Left hindlimb (tissue), 1 donor: ENCODE results near the gene OR52B4.
"Not testable (repeated sequence)": the region's sequence is repeated elsewhere in the genome, so short reads cannot be mapped to it uniquely, and the experiment has no call there.

Experiments
- DNase-seq: peaks from one replicate; pipeline ENCODE4 v3.0.0-alpha.2; 2018

OR52B4 gene

DNA sequence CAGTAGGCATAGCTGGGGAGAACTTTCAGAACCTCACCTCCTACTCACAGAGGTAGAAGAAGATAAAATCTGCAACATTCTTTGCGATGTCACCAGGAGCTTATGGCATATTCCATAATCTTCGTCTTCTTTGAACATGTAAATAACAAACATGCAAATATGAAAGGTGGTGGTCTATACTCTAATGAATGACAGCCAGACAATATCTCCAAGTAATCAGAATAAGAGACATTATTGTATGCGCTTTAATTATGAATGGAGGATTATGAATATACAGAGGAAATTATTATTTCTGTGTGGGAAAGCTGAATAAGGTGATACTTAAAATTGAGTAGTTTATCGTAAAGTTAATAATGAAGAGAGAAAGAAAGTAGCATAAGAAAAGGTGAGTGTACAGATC, at the start of gene OR52B4:
OR52B4 (minus strand) TSS at position 101 of the 400 bp plus-strand sequence; CDS start at position 10, 91 bp downstream.
- no peak for DNase-seq

DNA sequence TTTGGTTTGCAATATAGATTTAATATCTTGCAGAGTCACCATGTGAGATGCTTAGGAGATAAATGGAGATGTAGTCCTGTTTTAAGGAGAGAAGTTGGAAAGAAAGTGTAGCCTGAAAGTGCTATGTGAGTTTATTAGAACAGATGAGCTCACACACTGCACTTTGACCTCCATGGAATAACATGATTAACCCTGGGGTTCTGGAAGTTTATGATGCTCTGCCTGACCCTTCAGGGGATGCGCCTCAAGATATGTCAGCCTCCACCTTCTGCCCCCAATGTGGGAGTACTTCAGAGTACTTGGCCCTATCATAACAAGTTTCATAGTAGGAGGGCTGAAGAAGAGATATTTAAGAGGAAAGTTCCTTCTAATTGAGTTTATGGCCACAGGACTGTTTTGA, 48.6 kb upstream of the OR52B4 start:
- DNase-seq: no peak

DNA sequence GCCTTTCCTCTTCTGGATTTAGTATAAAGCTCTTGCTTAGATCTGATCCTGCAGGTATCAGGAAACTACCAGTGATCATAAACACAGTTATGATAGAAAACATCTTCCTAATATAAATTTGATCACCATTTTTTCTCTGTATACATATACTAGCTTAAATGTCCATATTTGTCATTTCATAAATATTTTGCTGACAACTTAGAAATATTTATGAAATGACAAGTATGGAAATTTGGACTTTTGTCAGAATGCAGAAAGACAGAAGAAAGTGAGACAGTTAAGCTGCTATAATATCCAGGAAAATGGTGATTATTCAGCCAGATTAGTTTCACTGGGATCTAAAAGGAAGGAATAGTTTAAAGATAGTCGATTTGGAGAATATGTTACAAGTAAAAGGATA, 48.1 kb upstream of the OR52B4 start:
- no peak for DNase-seq

DNA sequence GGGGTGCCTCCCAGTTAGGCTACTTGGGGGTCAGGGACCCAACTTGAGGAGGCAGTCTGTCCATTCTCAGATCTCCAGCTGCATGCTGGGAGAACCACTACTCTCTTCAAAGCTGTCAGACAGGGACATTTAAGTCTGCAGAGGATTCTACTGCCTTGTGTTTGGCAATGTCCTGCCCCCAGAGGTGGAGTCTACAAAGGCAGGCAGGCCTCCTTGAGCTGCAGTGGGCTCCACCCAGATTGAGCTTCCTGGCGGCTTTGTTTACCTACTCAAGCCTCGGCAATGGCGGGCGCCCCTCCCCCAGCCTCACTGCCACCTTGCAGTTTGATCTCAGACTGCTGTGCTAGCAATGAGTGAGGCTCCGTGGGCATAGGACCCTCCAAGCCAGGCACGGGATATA, 38.0 kb upstream of the OR52B4 start:
- not testable (repeated sequence) for DNase-seq

DNA sequence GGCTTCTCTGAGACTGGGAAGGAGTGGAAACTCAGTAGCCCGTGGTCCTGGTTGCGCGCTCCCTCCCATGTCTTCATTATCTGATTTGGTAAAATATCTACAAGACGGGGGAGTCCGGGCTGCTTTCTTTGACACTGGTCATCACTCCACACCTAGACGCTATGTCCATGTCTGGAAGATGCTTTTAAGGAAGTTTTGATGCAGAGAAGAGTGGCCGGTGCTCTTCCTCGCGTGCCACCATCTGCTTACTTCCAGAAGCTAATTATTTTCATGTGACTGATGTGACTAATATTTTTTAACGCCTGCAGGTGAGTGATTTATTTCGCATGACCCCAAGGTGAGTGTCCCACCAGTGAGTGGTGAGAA, 25.7 kb upstream of the OR52B4 start:
- no peak for DNase-seq

DNA sequence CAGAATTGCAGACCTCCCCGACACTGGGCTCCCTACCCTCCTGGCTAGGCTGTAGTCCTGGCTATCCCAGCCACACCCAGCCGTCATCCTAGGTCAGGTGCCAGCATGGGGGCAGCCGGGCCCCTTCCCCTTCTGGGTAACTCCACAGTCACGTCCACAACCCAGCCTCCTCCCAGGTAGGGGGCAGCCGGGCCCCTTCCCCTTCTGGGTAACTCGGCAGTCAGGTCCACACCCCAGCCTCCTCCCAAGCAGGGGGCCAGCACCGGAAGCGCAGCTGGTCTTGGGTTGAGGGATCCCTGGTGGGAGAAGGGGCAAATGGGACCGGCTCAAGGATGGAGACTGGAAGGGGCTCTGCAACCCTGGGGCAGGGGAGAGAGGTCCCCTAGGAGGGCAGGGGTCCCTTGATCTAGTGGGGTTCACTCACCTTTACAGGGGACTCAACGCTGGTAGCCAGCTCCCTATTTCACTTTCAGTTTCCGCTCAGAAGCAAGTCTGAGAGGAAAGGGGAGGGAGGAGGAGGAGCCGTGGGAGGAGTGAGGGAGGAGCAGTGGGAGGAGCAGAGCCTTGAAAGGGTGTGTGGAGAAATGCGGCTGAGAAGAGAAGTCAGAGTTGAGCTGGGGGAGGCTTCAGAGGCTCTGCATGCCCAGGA, 25.1 kb upstream of the OR52B4 start, which contains the start of gene TRIM21:
TRIM21 (minus strand) TSS at position 494 of the 649 bp plus-strand sequence. CDS start 3,293 bp downstream, outside the sequence.
- DNase-seq: peak; percentile 89

DNA sequence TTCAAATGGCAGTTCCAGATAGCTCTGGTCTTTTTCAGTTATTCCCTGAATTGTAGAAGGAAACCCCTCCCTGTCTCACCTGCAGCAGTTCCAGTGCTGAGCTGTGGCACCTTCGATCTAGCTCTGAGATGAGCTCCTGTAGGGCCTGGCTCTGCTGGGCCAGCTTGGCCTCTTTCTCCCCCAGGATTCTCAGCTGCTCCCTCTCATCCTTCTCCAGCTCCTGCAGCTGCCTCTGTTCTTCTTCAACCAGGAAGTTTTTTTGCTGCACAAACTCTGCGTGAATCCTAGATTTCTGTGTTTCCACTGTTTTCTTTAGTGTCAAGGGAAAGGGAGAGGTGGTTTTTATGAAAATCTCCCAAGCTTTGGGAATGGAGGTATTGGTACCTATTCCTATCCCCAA, 20.0 kb upstream of the OR52B4 start:
- no peak for DNase-seq

DNA sequence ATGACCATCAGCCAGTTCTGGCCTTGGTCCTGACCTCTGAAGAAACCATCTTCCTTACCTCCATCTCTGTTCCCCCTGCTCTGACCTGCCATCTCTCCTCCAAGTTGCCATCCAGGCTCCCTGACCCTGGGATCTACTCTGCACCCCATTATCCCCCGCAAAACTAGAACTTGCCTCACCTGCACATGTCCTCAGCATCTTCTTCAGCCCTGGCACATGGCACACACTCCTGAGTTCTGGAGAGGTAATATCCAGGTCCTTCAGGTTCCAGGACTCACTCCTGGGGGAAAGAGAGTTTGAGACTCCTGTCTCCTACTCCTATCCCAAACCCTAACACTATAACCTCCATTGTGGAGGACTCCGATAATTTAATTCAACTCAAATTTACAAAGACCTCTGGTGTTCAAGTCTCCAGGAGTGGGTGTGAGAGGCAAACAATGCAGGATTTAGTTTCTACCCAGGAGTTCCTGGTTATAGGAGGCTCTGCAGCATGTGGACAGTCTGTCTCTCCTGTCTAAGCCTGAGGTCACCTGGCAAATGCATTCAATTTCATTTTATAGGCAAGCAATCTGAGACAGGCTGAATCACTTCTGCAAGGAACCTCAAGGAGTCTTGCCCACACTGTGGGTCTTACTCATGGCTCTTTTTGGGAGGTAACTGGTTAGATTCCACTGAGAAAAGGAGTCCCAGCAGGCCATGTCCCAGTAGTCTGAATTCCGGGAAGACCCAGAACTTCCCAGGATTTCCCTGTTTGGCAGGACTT, 18.0 kb upstream of the OR52B4 start:
- DNase-seq: no peak

DNA sequence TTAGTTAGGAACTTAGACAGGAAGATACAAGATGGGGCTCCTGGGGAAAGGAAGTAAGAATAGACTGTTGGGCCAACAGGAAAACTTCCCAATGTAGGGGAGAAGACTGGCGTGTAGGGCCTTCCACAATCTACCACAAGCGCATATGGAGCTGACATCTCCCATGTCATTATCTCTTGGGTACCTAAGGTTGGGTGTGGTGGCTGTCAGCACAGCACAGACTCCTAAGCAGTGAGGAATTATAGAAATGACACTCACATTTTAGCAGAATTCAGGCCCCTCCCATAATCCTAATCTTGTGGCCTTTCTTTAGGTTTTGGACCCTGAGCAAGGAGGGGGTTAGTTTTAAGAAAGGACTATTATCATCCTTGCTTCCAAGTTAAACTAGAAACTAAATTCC, 13.7 kb upstream of the OR52B4 start:
- DNase-seq: no peak

DNA sequence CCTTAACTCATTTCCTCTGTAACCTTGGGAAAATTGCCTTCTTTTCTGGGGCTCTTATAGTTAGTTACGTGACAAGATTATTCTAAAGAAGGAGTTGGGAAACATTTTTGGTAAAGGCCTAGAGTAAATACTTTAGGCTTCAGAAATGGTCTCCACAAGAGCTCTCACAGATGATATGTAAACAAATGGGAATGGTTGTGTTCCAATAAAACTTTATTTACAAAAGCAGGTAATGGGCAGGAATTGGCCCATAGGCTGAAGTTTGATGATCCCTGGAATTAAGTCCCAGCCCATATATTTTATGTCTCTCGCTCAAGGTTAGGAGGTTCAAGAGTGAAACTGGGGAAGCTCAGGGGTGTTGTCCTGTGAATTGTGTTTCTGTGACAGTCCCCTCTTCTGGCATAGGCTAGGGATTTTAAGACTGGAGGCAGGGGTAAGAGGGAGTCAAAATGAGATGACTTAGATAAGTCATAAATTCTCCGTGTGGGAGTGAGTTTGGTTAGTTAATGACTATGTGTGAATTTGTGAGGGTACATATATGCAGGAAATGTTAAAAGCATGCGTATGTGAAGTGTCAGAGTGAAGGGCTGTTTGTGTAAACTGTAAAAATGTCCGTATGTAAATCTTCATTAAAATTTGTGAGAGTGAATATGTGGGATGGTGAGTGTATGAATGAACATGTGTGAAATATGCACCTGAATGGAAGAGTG, 7.4 kb upstream of the OR52B4 start:
- no peak for DNase-seq

DNA sequence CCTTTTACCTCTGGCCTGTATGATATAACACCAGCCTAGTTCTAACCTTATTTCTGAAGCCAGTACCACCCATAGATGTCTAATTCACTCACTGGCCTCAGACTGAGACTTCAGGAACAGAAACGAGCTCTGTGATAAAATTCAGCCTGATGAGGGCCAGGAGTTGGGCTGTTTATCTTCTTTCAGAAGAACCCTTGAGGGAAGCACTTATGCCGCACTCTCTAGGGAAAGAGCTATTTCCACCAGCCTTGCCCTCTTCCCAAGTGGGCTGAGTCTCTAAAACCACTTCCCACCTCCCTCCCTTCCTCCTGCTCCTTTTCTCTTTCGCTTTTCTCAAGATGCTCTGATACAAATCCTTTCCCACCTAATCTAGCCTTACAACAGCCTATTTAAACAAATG, 2.0 kb upstream of the OR52B4 start:
- DNase-seq: no peak

DNA sequence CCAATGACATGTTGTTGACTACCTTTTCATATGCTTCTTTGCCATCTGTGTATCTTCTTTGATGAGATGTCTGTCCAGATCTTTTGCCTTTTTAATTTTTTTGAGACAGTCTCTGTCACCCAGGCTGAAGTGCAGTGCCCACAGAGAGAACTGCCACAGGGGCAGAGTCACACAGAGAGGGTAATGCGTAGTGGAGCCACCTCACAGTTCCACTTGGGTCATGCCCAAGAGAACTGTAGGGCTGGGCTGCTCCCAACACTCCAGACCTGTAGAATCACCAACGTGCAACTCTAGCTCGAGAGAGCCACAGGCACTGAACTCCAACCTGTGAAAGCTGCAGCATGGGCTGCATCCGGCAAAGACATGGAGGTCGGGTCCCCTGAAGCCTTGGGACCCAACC, 20.0 kb downstream of the OR52B4 start:
- DNase-seq: not testable (repeated sequence)

DNA sequence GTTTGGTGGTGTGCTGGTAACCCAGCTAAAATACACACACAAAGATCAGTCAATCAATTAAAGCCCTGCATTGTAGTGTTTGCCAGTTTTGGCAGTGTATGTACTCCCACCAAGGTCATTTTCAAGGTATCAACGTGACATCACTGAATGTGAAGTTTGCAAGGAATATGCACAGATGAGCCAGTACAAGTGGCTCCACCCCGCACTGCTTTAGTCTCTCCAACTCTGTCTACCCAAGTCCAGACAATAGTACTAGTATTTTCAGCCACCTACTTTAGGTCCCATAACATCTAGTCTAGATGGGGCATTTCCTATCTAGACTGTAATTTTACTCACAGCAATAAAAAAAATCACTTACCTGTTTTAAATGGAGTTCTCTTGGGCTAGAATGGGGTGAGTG, 22.8 kb downstream of the OR52B4 start:
- not testable (repeated sequence) for DNase-seq

DNA sequence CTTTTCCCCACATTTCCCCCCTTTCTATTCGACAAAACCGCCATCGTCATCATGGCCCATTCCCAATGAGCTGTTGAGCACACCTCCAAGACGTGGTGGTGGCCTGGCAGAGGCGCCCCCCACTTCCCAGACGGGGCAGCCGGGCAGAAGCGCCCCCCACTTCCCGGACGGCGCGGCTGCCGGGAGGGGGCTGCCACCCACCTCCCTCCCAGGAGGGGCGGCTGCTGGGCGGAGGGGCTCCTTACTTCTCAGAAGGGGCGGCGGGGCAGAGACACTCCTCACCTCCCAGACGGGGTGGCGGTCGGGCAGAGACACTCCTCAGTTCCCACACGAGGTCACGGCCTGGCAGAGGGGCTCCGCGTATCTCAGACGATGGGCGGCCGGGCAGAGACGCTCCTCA, 33.8 kb downstream of the OR52B4 start:
- not testable (repeated sequence) for DNase-seq
